ENCODE data around the gene MTHFD1L.
"Not testable (repeated sequence)": the region's sequence is repeated elsewhere in the genome, so short reads cannot be mapped to it uniquely, and the experiment has no call there.

- not testable (repeated sequence) for TF ChIP-seq MAX, CBX8, CTCF (IDR thresholded peaks at IDR 0.05)
Measured at GRCh38 chr6:151123641-151124040, 258.1 kb downstream of the MTHFD1L start.
